PC-9 (cell line): ENCODE data around the gene LDLRAD3.

Experiments used
- EZH2 ChIP-seq: fragments of 200-600 bp; sonication (generic); IDR thresholded peaks from 2 replicates; pipeline ENCODE4 v1.8.0; 2017; ENCODE audit warnings: antibody characterized with exemption, low read depth
- TF ChIP-seq, protein P1 (sequence below): fragments of 200-600 bp; sonication (generic); conservative IDR thresholded peaks from 2 replicates; pipeline ENCODE4 v1.6.1; 2017; ENCODE audit warnings: mixed run types, antibody characterized with exemption, mild to moderate bottlenecking, moderate library complexity

DNA sequence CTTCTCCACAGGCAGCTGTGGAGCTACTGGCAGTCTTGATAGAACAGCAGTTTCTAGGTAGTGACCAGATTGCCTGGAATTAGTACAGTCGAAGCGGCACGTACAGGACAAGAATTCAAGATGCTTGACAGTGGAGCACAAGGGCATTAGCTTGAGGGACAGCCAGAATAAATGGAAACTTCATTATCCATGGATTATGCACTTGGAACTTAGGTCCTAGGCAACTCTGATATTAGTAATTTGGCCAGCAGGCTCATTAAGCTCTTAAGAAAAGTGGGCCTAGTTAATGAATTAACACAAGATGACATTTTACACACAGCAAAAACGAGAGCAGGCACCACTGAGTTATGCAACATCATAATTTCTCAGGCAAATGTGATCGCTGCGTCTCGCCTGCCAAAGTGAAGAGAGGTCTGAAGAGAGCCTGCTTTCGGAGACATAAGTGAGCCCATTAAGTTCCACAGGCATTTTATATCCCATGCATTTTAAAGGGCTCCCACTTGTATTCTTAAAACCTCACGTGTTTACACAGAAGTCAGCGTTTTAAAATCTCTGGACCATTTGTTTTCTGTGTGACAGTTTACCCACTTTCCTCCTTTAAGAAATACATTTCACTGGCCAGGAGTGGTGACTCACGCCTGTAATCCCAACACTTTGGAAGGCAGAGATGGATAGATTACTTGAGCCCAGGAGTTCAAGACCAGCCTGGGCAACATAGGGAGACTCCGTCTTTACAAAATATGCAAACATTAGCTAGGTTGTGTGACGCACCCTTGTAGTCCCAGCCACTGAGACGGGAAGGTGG is 279.2 kb downstream of the LDLRAD3 start:
- TF ChIP-seq, protein P1, sequence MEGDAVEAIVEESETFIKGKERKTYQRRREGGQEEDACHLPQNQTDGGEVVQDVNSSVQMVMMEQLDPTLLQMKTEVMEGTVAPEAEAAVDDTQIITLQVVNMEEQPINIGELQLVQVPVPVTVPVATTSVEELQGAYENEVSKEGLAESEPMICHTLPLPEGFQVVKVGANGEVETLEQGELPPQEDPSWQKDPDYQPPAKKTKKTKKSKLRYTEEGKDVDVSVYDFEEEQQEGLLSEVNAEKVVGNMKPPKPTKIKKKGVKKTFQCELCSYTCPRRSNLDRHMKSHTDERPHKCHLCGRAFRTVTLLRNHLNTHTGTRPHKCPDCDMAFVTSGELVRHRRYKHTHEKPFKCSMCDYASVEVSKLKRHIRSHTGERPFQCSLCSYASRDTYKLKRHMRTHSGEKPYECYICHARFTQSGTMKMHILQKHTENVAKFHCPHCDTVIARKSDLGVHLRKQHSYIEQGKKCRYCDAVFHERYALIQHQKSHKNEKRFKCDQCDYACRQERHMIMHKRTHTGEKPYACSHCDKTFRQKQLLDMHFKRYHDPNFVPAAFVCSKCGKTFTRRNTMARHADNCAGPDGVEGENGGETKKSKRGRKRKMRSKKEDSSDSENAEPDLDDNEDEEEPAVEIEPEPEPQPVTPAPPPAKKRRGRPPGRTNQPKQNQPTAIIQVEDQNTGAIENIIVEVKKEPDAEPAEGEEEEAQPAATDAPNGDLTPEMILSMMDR: no peak
- TF ChIP-seq EZH2: no peak
